Naive thymus-derived CD4-positive, alpha-beta T cell (primary cell): ENCODE measurements around the gene POU3F2. TPM values are rescaled to one million over a fixed set of nuclear protein-coding genes. Genes with fewer than 3 reads are reported as not detected.
A peak's percentile ranks its signal among the peaks of the same experiment; 100 is the strongest.

Source experiments
- ATAC-seq: fragments of 150-1000 bp; cut with Tn5 transposase; 2 replicates; pipeline ENCODE4 v1.10.0; 2021; ENCODE audit warnings: mild to moderate bottlenecking, moderate library complexity
- CTCF ChIA-PET: fragments of 350-600 bp; sonication (Branson Sonifier 250); formaldehyde crosslinking; loops from one replicate; lab custom pipeline; 2021; ENCODE audit warnings: antibody characterized with exemption; lab: Charles Lee
- POLR2A ChIA-PET: fragments of 350-600 bp; sonication (Branson Sonifier 250); formaldehyde crosslinking; loops from one replicate; lab custom pipeline; 2021; ENCODE audit warnings: antibody characterized with exemption, inconsistent platforms; lab: Charles Lee
- DNase-seq, 9 donors: peaks; one replicate each; pipeline versions ENCODE4 v3.0.0 to v3.0.0-alpha.2; 2020 to 2022; ENCODE audit warnings: mixed read lengths in 1 of 9
- H3K27ac ChIP-seq: one replicate; pipeline ENCODE4 v1.7.0; 2013; ENCODE audit warnings: mild to moderate bottlenecking, low read depth, low read length, moderate library complexity
- H3K27me3 ChIP-seq, 2 donors: one replicate each; pipeline ENCODE4 v1.7.0; 2013; ENCODE audit warnings: low read length in 2 of 2, mild to moderate bottlenecking in 2 of 2, moderate library complexity in 2 of 2; ENCODE audit not compliant: control insufficient read depth in 2 of 2, insufficient read depth in 2 of 2
- H3K36me3 ChIP-seq, 3 experiments: 1 replicate in 2 of 3; 2 replicates in 1 of 3; pipeline ENCODE4 v1.7.0; 2013; ENCODE audit warnings: low read length in 3 of 3, mild to moderate bottlenecking in 3 of 3, moderate library complexity in 1 of 3; ENCODE audit not compliant: insufficient read depth in 3 of 3, control insufficient read depth in 2 of 3
- H3K4me1 ChIP-seq, 2 donors: one replicate each; pipeline ENCODE4 v1.7.0; 2013; ENCODE audit warnings: low read length in 2 of 2, mild to moderate bottlenecking in 2 of 2, moderate library complexity in 1 of 2; ENCODE audit not compliant: control insufficient read depth in 2 of 2, insufficient read depth in 2 of 2
- H3K4me3 ChIP-seq: 2 replicates; pipeline ENCODE4 v1.7.0; 2013; ENCODE audit warnings: mild to moderate bottlenecking, low read length
- H3K9me3 ChIP-seq, 3 experiments: 1 replicate in 2 of 3; 2 replicates in 1 of 3; pipeline ENCODE4 v1.7.0; 2013; ENCODE audit warnings: low read length in 3 of 3; ENCODE audit not compliant: control insufficient read depth in 2 of 3
- H3K27ac Mint-ChIP-seq, 9 donors: one replicate each; pipeline ENCODE4 v1.8.0; 2020 to 2022; ENCODE audit warnings: mixed read lengths in 9 of 9, mild to moderate bottlenecking in 8 of 9, moderate library complexity in 5 of 9, inconsistent platforms in 2 of 9
- H3K27me3 Mint-ChIP-seq, 5 donors: one replicate each; pipeline ENCODE4 v1.8.0; 2021 to 2022; ENCODE audit warnings: mixed read lengths in 5 of 5, mild to moderate bottlenecking in 1 of 5
- H3K36me3 Mint-ChIP-seq, 5 donors: one replicate each; pipeline ENCODE4 v1.8.0; 2020 to 2022; ENCODE audit warnings: mixed read lengths in 5 of 5, mild to moderate bottlenecking in 3 of 5, inconsistent platforms in 1 of 5
- H3K4me1 Mint-ChIP-seq, 7 donors: one replicate each; pipeline ENCODE4 v1.8.0; 2020 to 2022; ENCODE audit warnings: mixed read lengths in 7 of 7, mild to moderate bottlenecking in 3 of 7, inconsistent platforms in 1 of 7
- H3K4me3 Mint-ChIP-seq, 10 donors: one replicate each; pipeline ENCODE4 v1.8.0; 2020 to 2022; ENCODE audit warnings: mild to moderate bottlenecking in 10 of 10, mixed read lengths in 10 of 10, moderate library complexity in 6 of 10, inconsistent platforms in 2 of 10
- H3K9me3 Mint-ChIP-seq, 11 donors: one replicate each; pipeline ENCODE4 v1.8.0; 2020 to 2022; ENCODE audit warnings: mixed read lengths in 11 of 11, mild to moderate bottlenecking in 4 of 11, inconsistent platforms in 1 of 11, moderate library complexity in 1 of 11
- intact Hi-C, 2 donors: fragments of 100-400 bp; cut with micrococcal nuclease; formaldehyde crosslinking; loops; one replicate each; pipeline ENCODE4 v1.15.1; 2023
- polyA plus RNA-seq, 2 donors: library from polyadenylated mRNA; unstranded; fragments of 300-500 nt; fragmentation: Illumina TruSeq; gene quantifications; one replicate each; pipeline ENCODE4 v1.2.3, GENCODE V29; 2021
- total RNA-seq, 6 experiments: library from RNA in 5 of 6; stranded (reverse) in 5 of 6; gene quantifications; 1 replicate in 5 of 6; 2 replicates in 1 of 6; pipeline ENCODE4 v1.2.3 and lab custom pipeline; 2021 to 2026

POU3F2 gene
- total and polyA plus RNA-seq, 7 experiments from 2014 or later, result not detected

DNA sequence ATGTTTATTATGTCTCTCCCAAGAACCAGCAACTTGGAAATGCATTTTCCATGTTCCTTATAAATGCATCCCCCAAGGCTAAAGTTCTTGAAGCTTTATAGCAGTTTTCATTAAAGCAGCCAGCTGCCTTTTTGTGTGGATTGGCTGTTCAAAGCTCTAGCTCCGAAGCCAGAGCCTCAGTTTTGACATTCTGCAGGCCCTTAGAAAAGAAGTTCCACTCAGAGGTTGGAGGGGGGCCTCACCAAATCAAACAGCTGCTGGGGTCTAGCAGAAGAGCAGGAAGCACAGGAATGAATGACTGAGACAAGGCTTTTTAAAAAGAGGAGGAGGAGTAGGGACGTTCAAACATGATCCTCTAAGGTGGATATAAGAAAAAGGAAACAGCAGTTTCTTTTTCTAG lies 4.2 kb upstream of the POU3F2 start:
- Mint-ChIP-seq H3K27me3 (peaks cover 74 to 92% (median 88%) of the 10 kb centered on the region in 5 donors), H3K4me3 (peak overlapping the region in 1 of 10 donors; percentile 91), H3K36me3 (peaks cover 0 to 4% (median 0%) of the 10 kb centered on the region in 5 donors), H3K4me1 (peaks cover 24 to 63% (median 44%) of the 10 kb centered on the region in 7 donors), H3K27ac (no peak overlapping the region), H3K9me3 (peaks cover 0 to 6% (median 1%) of the 10 kb centered on the region in 11 donors)
- Histone ChIP-seq H3K4me3 (no peak overlapping the region), H3K9me3 (no peaks in the 10 kb centered on the region), H3K4me1 (peaks cover 8 to 16% of the 10 kb centered on the region in 2 donors), H3K27ac (no peak overlapping the region), H3K36me3 (no peaks in the 10 kb centered on the region), H3K27me3 (peaks cover 27 to 46% of the 10 kb centered on the region in 2 donors)
- ChIA-PET POLR2A (interaction anchor here (0.6 to 0.8 kb wide), 2 partner anchors 24 to 1714 kb away, joined by 3 read pairs; no protein-coding TSS in a partner anchor), CTCF (interaction anchor here (1.2 kb wide), 1 partner anchor 31 kb away, joined by 4 read pairs; no protein-coding TSS in a partner anchor)
- ATAC-seq (no peak), DNase-seq (no peak)
- intact Hi-C loops, result loop anchor here (2.0 to 10.0 kb wide), 5 partner anchors 117 to 1905 kb away; partner anchors contain the start of genes FBXL4 (in 1 of the 2), KLHL32 (in 1 of the 2), MMS22L (in 1 of the 2) and PRDM13 (in 1 of the 2)

DNA sequence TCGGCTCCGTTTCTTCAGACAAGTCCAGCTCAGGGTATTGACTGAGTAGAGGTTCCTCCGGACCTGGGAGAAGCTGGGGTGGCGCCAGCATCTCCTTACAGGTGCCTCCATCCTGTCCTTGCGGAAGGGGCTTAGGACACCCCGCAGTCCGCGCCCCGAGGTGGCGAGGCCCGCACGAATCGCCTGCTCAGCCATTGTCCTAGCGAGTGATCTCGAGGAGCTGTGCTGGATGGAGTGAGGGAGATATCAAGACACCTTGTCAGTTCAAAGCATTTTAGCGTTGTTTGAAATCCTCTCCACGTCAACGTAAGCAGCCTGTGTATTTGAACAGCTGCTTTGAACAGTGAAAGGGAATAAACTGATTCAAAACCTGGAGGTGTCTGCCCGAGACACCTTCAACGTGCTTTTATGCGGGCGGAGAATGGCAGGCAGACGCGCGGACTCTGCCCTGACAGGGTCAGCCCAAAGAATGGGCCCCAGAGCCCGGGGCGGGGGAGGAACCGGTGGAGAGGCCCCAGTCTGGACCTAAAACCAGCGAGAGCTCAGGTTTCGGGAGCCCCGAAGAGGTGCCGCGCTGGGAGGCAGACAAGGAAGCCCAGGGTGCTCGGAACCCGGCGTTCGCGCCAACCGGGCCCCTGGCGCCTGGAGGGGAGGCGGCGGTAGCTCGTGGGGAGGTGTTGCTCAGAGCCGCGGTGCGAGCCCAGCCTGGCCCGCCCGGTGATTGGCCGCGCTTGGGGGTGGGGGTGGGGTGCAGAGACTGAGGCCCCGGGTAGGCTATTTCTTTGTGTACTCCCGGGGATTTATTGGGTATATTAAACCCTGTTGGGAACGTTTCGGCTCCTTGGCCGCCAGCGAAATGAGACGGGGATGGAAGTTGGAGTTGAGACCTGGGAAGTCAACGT lies 3.1 kb upstream of the POU3F2 start:
- intact Hi-C loops, result loop anchor here (2.0 to 10.0 kb wide), 5 partner anchors 116 to 1907 kb away; partner anchors contain the start of genes FBXL4 (in 1 of the 2), KLHL32 (in 1 of the 2), MMS22L (in 1 of the 2) and PRDM13 (in 1 of the 2)
- Histone ChIP-seq H3K27ac (no peak overlapping the region), H3K27me3 (peaks cover 34 to 55% of the 10 kb centered on the region in 2 donors), H3K4me1 (peaks cover 17 to 26% of the 10 kb centered on the region in 2 donors), H3K9me3 (no peaks in the 10 kb centered on the region), H3K36me3 (no peaks in the 10 kb centered on the region), H3K4me3 (no peak overlapping the region)
- DNase-seq (no peak), ATAC-seq (no peak)
- ChIA-PET CTCF (no interaction called here), POLR2A (interaction anchor here (0.6 kb wide), 1 partner anchor 1716 kb away, joined by 3 read pairs; no protein-coding TSS in a partner anchor)
- Mint-ChIP-seq H3K27me3 (peaks cover 71 to 89% (median 84%) of the 10 kb centered on the region in 5 donors), H3K4me3 (peak overlapping the region; percentile 58 to 92 (median 74)), H3K4me1 (peaks cover 30 to 65% (median 51%) of the 10 kb centered on the region in 7 donors), H3K27ac (peak overlapping the region in 1 of 9 donors; percentile 82), H3K9me3 (peaks cover 0 to 9% (median 1%) of the 10 kb centered on the region in 11 donors), H3K36me3 (peaks cover 0 to 4% (median 0%) of the 10 kb centered on the region in 5 donors)

DNA sequence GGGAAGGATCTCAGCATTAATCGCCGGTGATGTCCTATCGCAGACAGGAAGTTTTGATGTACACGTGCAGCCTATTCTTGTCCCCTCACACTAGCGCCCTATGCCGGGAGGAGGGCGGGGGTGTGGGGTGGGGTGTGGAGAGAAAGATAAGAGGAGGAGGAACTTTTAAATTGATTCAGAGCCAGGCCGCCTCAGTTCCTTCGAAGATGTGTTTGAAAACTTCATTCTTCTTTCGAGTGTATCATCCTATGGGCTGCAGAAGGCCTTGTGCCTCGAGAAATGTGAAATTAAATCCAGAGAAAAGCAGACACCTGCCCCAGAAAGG lies 2.5 kb upstream of the POU3F2 start:
- Mint-ChIP-seq H3K27ac (no peak overlapping the region), H3K27me3 (peaks cover 71 to 89% (median 84%) of the 10 kb centered on the region in 5 donors), H3K9me3 (peaks cover 0 to 12% (median 1%) of the 10 kb centered on the region in 11 donors), H3K4me1 (peaks cover 36 to 71% (median 53%) of the 10 kb centered on the region in 7 donors), H3K4me3 (peak overlapping the region; percentile 25 to 92 (median 64)), H3K36me3 (peaks cover 0 to 4% (median 0%) of the 10 kb centered on the region in 5 donors)
- ATAC-seq (no peak), DNase-seq (no peak)
- Histone ChIP-seq H3K4me3 (no peak overlapping the region), H3K36me3 (no peaks in the 10 kb centered on the region), H3K4me1 (peaks cover 17 to 26% of the 10 kb centered on the region in 2 donors), H3K27ac (no peak overlapping the region), H3K27me3 (peaks cover 37 to 56% of the 10 kb centered on the region in 2 donors), H3K9me3 (no peaks in the 10 kb centered on the region)
- CTCF ChIA-PET, result no interaction called here
- POLR2A ChIA-PET, result no interaction called here
- intact Hi-C loops, result loop anchor here (2.0 to 10.0 kb wide), 5 partner anchors 115 to 1907 kb away; partner anchors contain the start of genes FBXL4 (in 1 of the 2), KLHL32 (in 1 of the 2), MMS22L (in 1 of the 2) and PRDM13 (in 1 of the 2)

DNA sequence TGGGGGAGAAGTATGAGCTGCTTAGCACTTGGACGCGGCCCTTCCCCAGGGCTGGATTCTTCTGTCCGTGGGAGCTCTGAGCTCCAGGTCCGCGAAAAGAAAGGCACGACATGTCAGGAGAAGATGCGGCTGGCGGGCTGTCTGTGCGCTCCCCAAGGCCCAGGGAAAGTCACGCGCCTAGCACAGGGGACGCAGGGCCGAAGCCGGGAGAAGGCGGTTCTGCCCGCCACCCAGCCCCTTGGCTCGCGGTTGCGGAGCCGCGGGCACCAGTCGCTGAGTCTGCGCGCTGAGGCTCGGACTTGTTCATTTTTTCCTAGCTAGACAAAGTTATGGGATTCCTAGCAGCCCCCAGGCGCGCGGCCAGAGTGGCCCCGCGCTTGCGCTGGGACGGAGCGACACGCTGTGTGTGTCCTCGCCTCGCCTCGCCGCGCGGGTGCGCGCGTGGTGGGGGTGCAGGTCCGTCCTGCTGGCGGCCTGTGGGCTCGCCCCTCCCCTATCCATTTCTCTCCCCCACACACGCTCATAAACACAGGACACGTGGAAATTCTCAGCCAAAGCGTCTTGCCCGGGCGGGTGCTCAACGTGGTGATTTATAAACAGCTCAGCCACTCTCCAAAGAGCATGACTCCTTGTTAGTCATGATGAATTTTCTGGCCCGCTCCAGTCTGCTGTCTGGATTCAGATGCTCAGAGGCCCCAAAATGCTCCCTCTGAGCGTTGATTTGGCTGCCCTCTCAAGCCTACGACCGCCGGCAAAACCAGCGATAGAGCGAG lies 1.9 kb upstream of the POU3F2 start:
- no peak for ATAC-seq
- no peak overlapping the region for H3K27ac ChIP-seq
- Mint-ChIP-seq H3K27ac (peak overlapping the region in 1 of 9 donors; percentile 77), H3K36me3 (peaks cover 0 to 4% (median 0%) of the 10 kb centered on the region in 5 donors), H3K9me3 (peaks cover 0 to 17% (median 1%) of the 10 kb centered on the region in 11 donors), H3K4me1 (peaks cover 37 to 68% (median 49%) of the 10 kb centered on the region in 7 donors), H3K27me3 (peaks cover 71 to 89% (median 84%) of the 10 kb centered on the region in 5 donors), H3K4me3 (peak overlapping the region; percentile 87 to 98 (median 92))
- peak overlapping the region; percentile 66 for H3K4me3 ChIP-seq
- no peaks in the 10 kb centered on the region for H3K36me3 ChIP-seq
- H3K4me1 ChIP-seq, result peaks cover 17 to 26% of the 10 kb centered on the region in 2 donors
- intact Hi-C loops, result loop anchor here (1.0 to 10.0 kb wide), 7 partner anchors 7 to 1908 kb away; partner anchors contain the start of genes FBXL4 (in 1 of the 2), KLHL32 (in 1 of the 2) and MMS22L (in 1 of the 2)
- CTCF ChIA-PET, result no interaction called here
- peaks cover 40 to 59% of the 10 kb centered on the region in 2 donors for H3K27me3 ChIP-seq
- DNase-seq, result no peak
- POLR2A ChIA-PET, result no interaction called here
- H3K9me3 ChIP-seq, result no peaks in the 10 kb centered on the region

DNA sequence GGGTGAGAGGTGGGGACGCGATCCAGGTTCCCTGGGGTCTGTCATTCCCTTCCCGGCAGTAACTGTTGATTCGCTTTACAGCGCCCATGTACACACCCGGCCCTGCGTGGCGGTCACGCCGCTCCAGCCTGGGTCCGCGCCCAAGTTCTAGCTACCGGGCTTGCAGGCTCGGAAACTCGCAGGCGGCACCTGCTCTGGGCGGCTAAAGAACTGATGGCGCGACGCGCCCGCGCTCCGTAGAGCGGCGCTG lies 1.4 kb upstream of the POU3F2 start:
- Histone ChIP-seq H3K27me3 (peaks cover 40 to 58% of the 10 kb centered on the region in 2 donors), H3K4me3 (peak overlapping the region; percentile 66), H3K9me3 (no peaks in the 10 kb centered on the region), H3K27ac (no peak overlapping the region), H3K4me1 (peaks cover 17 to 26% of the 10 kb centered on the region in 2 donors), H3K36me3 (no peaks in the 10 kb centered on the region)
- Mint-ChIP-seq H3K9me3 (peaks cover 0 to 22% (median 1%) of the 10 kb centered on the region in 11 donors), H3K27ac (peak overlapping the region in 1 of 9 donors; percentile 77), H3K27me3 (peaks cover 73 to 89% (median 85%) of the 10 kb centered on the region in 5 donors), H3K4me3 (peak overlapping the region; percentile 87 to 98 (median 92)), H3K4me1 (peaks cover 36 to 68% (median 48%) of the 10 kb centered on the region in 7 donors), H3K36me3 (peaks cover 0 to 4% (median 0%) of the 10 kb centered on the region in 5 donors)
- peak in 1 of 9 donors; percentile 23 for DNase-seq
- ChIA-PET POLR2A (no interaction called here), CTCF (no interaction called here)
- intact Hi-C loops, result loop anchor here (1.0 to 10.0 kb wide), 7 partner anchors 8 to 1908 kb away; partner anchors contain the start of genes FBXL4 (in 1 of the 2), KLHL32 (in 1 of the 2) and MMS22L (in 1 of the 2)
- ATAC-seq, result peak; percentile 55
